ENCODE measurements around the gene SLC13A2. TPM values are rescaled to one million over a fixed set of nuclear protein-coding genes. Genes with fewer than 3 reads are reported as not detected.

SLC13A2 gene
- total RNA-seq, 1 experiment from 2014 or later = not detected

GRCh38 chr17:28519236-28519635, 45.8 kb downstream of the SLC13A2 start:
- TF ChIP-seq ELF1 (IDR thresholded peaks at IDR 0.05; ENCODE audit: borderline replicate concordance, low read depth) (no peak), SRF (IDR thresholded peaks at IDR 0.05; ENCODE audit: low read depth) (no peak), CBX3 (IDR thresholded peaks at IDR 0.05; ENCODE audit: low read depth) (no peak), RAD21 (IDR thresholded peaks at IDR 0.05; ENCODE audit: low read depth) (no peak), POLR2A (IDR thresholded peaks at IDR 0.05; ENCODE audit: borderline replicate concordance, extremely low read depth, insufficient read depth, insufficient read length) (no peak), ATF3 (IDR thresholded peaks at IDR 0.05) (no peak), ZBTB33 (IDR thresholded peaks at IDR 0.05; ENCODE audit: extremely low read depth, insufficient replicate concordance, low read length) (no peak), POLR2AphosphoS5 (IDR thresholded peaks at IDR 0.05; ENCODE audit: low read depth, low read length) (no peak), REST (IDR thresholded peaks at IDR 0.05; ENCODE audit: low read depth) (no peak), EGR1 (IDR thresholded peaks at IDR 0.05; ENCODE audit: low read depth) (no peak), EZH2 (IDR thresholded peaks at IDR 0.05) (no peak), ZFX (IDR thresholded peaks at IDR 0.05) (no peak), SP1 (IDR thresholded peaks at IDR 0.05; ENCODE audit: low read depth) (no peak)
- TF ChIP-seq, protein P1, sequence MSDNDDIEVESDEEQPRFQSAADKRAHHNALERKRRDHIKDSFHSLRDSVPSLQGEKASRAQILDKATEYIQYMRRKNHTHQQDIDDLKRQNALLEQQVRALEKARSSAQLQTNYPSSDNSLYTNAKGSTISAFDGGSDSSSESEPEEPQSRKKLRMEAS (IDR thresholded peaks at IDR 0.05) = no peak
- ATAC-seq (no peak), DNase-seq (ENCODE audit: low read depth, low spot score) (no peak)
- Histone ChIP-seq H2AFZ (ENCODE audit: low read depth, low read length, poor library complexity, severe bottlenecking) (no peak overlapping the region), H3K9me3 (ENCODE audit: control insufficient read depth in 1 of 2, insufficient read depth in 1 of 2, low read depth in 1 of 2, low read length in 2 of 2) (no peaks in the 10 kb centered on the region), H3K36me3 (ENCODE audit: control insufficient read depth in 1 of 2, insufficient read depth in 2 of 2, low read length in 2 of 2) (no peaks in the 10 kb centered on the region), H3K4me2 (ENCODE audit: low read length) (no peak overlapping the region), H3K9me2 (ENCODE audit: insufficient read depth) (no peaks in the 10 kb centered on the region), H3K79me2 (ENCODE audit: insufficient read depth, low read length) (no peaks in the 10 kb centered on the region), H3K4me1 (ENCODE audit: control insufficient read depth in 1 of 2, insufficient read depth in 2 of 2, low read length in 2 of 2) (no peaks in the 10 kb centered on the region), H4K20me1 (ENCODE audit: insufficient read depth) (no peaks in the 10 kb centered on the region), H3K27me3 (ENCODE audit: insufficient read depth, low read length) (no peaks in the 10 kb centered on the region), H3K4me3 (replicated peaks in 1 of 2; ENCODE audit: low read depth in 1 of 2, low read length in 2 of 2) (no peak overlapping the region), H3K9ac (ENCODE audit: low read length) (no peak overlapping the region), H3K27ac (ENCODE audit: low read depth, low read length) (no peak overlapping the region)
- BruUV-seq (replicated peaks) = no TSS peak
- ChIA-PET RAD21 (ENCODE audit: low non-redundant PET in 1 of 2, low total read pairs in 2 of 2, uncharacterized antibody in 2 of 2, unreplicated experiment in 2 of 2) (no interaction called here), POLR2A (no interaction called here), CTCF (no interaction called here)
- intact Hi-C loops (cut with micrococcal nuclease) = no loop called here

Data from HCT116 (cell line).